NT2/D1 (cell line): ENCODE results near the gene GLG1.

Source experiments
- YY1 ChIP-seq: IDR thresholded peaks from 2 replicates; pipeline ENCODE4 v1.6.1; 2011; ENCODE audit not compliant: insufficient read length, insufficient read depth
- ZNF274 ChIP-seq: IDR thresholded peaks from 2 replicates; pipeline ENCODE4 v1.6.1; 2011; ENCODE audit warnings: mild to moderate bottlenecking, low read depth, low read length

- no peak for TF ChIP-seq ZNF274
- no peak for TF ChIP-seq YY1
Measured at GRCh38 chr16:74575175-74575806, 31.6 kb downstream of the GLG1 start.
